Measurements from ENCODE around the gene BRINP1. TPM values are rescaled to one million over a fixed set of nuclear protein-coding genes. Genes with fewer than 3 reads are reported as not detected.

Gene BRINP1
- total RNA-seq, 1 donor from 2014 or later, result not detected

GRCh38 chr9:119282476-119283077, 86.7 kb downstream of the BRINP1 start:
- no peak for DNase-seq (ENCODE audit: low spot score)

GRCh38 chr9:119280740-119281485, 88.3 kb downstream of the BRINP1 start:
- DNase-seq (ENCODE audit: low spot score), result no peak

GRCh38 chr9:119278171-119278570, 91.1 kb downstream of the BRINP1 start:
- no peak for DNase-seq (ENCODE audit: low spot score)

GRCh38 chr9:119273984-119274665, 95.1 kb downstream of the BRINP1 start:
- DNase-seq (ENCODE audit: low spot score), result no peak

- no peak for DNase-seq (ENCODE audit: low spot score)
Measured at GRCh38 chr9:119273325-119273904, 95.8 kb downstream of the BRINP1 start.

- no peak for DNase-seq (ENCODE audit: low spot score)
Measured at GRCh38 chr9:119272500-119273211, 96.6 kb downstream of the BRINP1 start.

GRCh38 chr9:119268985-119269384, 100.2 kb downstream of the BRINP1 start:
- no peak for DNase-seq (ENCODE audit: low spot score)

GRCh38 chr9:119264165-119264564, 105.1 kb downstream of the BRINP1 start:
- no peak for DNase-seq (ENCODE audit: low spot score)

- no peak for DNase-seq (ENCODE audit: low spot score)
Measured at GRCh38 chr9:119257592-119257991, 111.6 kb downstream of the BRINP1 start.

- no peak for DNase-seq (ENCODE audit: low spot score)
Measured at GRCh38 chr9:119255116-119255515, 114.1 kb downstream of the BRINP1 start.

GRCh38 chr9:119252671-119253299, 116.5 kb downstream of the BRINP1 start:
- DNase-seq (ENCODE audit: low spot score), result no peak

GRCh38 chr9:119251936-119252335, 117.3 kb downstream of the BRINP1 start:
- DNase-seq (ENCODE audit: low spot score), result no peak

GRCh38 chr9:119250730-119251129, 118.5 kb downstream of the BRINP1 start:
- DNase-seq (ENCODE audit: low spot score), result no peak

- DNase-seq (ENCODE audit: low spot score), result no peak
Measured at GRCh38 chr9:119240546-119240945, 128.7 kb downstream of the BRINP1 start.

- DNase-seq (ENCODE audit: low spot score), result no peak
Measured at GRCh38 chr9:119234636-119235035, 134.6 kb downstream of the BRINP1 start.

- no peak for DNase-seq (ENCODE audit: low spot score)
Measured at GRCh38 chr9:119227422-119227821, 141.8 kb downstream of the BRINP1 start.

- DNase-seq (ENCODE audit: low spot score), result no peak
Measured at GRCh38 chr9:119224431-119224830, 144.8 kb downstream of the BRINP1 start.

GRCh38 chr9:119221276-119221675, 148.0 kb downstream of the BRINP1 start:
- DNase-seq (ENCODE audit: low spot score), result no peak

- no peak for DNase-seq (ENCODE audit: low spot score)
Measured at GRCh38 chr9:119218293-119218692, 150.9 kb downstream of the BRINP1 start.

- no peak for DNase-seq (ENCODE audit: low spot score)
Measured at GRCh38 chr9:119216651-119217331, 152.4 kb downstream of the BRINP1 start.

Data from mesenteric fat pad (tissue), 1 donor.